Fibroblast of lung (primary cell): ENCODE results near the gene ARID2. TPM values are rescaled to one million over a fixed set of nuclear protein-coding genes. Genes with fewer than 3 reads are reported as not detected.

Experiments used
- DNase-seq, 2 donors: peaks; one replicate each; pipeline versions ENCODE4 v3.0.0 to v3.0.0-alpha.2; 2010; ENCODE audit warnings: low read depth in 2 of 2
- H2AFZ ChIP-seq: 2 replicates; pipeline ENCODE4 v1.5.1; 2012; ENCODE audit warnings: low read length, control low read depth, inconsistent platforms
- H3K27ac ChIP-seq: 2 replicates; pipeline ENCODE4 v1.5.1; 2011; ENCODE audit warnings: low read length, control low read depth; ENCODE audit not compliant: insufficient read depth
- H3K27me3 ChIP-seq: 2 replicates; pipeline ENCODE4 v1.5.1; 2011; ENCODE audit warnings: mild to moderate bottlenecking, low read length; ENCODE audit not compliant: control insufficient read depth, insufficient read depth
- H3K36me3 ChIP-seq: 2 replicates; pipeline ENCODE4 v1.5.1; 2011; ENCODE audit warnings: low read length; ENCODE audit not compliant: control insufficient read depth, insufficient read depth
- H3K4me1 ChIP-seq: 2 replicates; pipeline ENCODE4 v1.5.1; 2011; ENCODE audit warnings: low read length; ENCODE audit not compliant: control insufficient read depth, insufficient read depth; ENCODE audit errors: extremely low read depth
- H3K4me2 ChIP-seq: 2 replicates; pipeline ENCODE4 v1.5.1; 2011; ENCODE audit warnings: low read length, control low read depth; ENCODE audit not compliant: insufficient read depth; ENCODE audit errors: extremely low read depth
- H3K4me3 ChIP-seq, 4 experiments: fragments of 200-600 bp in 1 of 4; sonication (generic) in 1 of 4; replicated peaks in 1 of 4; 2 replicates each; pipeline ENCODE4 v1.5.1; 2011 to 2016; ENCODE audit warnings: low read length in 4 of 4, low read depth in 3 of 4, mild to moderate bottlenecking in 3 of 4, control low read depth in 2 of 4, inconsistent platforms in 1 of 4, mixed read lengths in 1 of 4; ENCODE audit not compliant: insufficient read depth in 1 of 4; ENCODE audit errors: control extremely low read depth in 1 of 4
- H3K79me2 ChIP-seq: 2 replicates; pipeline ENCODE4 v1.5.1; 2012; ENCODE audit warnings: mild to moderate bottlenecking, low read length, inconsistent platforms; ENCODE audit not compliant: control insufficient read depth, insufficient read depth
- H3K9ac ChIP-seq: 2 replicates; pipeline ENCODE4 v1.5.1; 2011; ENCODE audit warnings: mild to moderate bottlenecking, low read length, control low read depth; ENCODE audit not compliant: insufficient read depth
- H3K9me3 ChIP-seq: 2 replicates; pipeline ENCODE4 v1.5.1; 2012; ENCODE audit warnings: low read depth, low read length; ENCODE audit not compliant: control insufficient read depth, insufficient read depth
- H4K20me1 ChIP-seq: 2 replicates; pipeline ENCODE4 v1.5.1; 2011; ENCODE audit warnings: low read length; ENCODE audit not compliant: control insufficient read depth, insufficient read depth; ENCODE audit errors: extremely low read depth
- EZH2 ChIP-seq: IDR thresholded peaks from 2 replicates; pipeline ENCODE4 v1.5.1; 2012; ENCODE audit warnings: low read length, control low read depth, mild to moderate bottlenecking; ENCODE audit errors: missing control alignments
- polyA plus RNA-seq, 2 donors: library from polyadenylated mRNA; depleted of rRNA in 1 of 2; stranded (reverse) in 1 of 2; unstranded in 1 of 2; fragments of >200 nt; gene quantifications; 2 replicates each; pipeline ENCODE4 v1.2.1, GENCODE V29; 2011 to 2012; ENCODE audit warnings: missing spikeins in 1 of 2
- total RNA-seq: library from RNA; depleted of rRNA; stranded (reverse); fragments of >200 nt; gene quantifications from 2 replicates; pipeline ENCODE4 v1.2.1, GENCODE V29; 2014
- TF ChIP-seq, protein P1 (sequence below), 2 donors: IDR thresholded peaks in 1 of 2; conservative IDR thresholded peaks in 1 of 2; 1 replicate in 1 of 2; 2 replicates in 1 of 2; pipeline ENCODE4 v1.5.1; 2011 to 2012; ENCODE audit warnings: low read length in 2 of 2, control low read depth in 1 of 2, inconsistent platforms in 1 of 2, low read depth in 1 of 2, mild to moderate bottlenecking in 1 of 2

ARID2 gene
- total and polyA plus RNA-seq, 2 donors (not counting 1 experiment from before 2014, with no cell fraction given): 14.5 to 15.7 TPM

DNA sequence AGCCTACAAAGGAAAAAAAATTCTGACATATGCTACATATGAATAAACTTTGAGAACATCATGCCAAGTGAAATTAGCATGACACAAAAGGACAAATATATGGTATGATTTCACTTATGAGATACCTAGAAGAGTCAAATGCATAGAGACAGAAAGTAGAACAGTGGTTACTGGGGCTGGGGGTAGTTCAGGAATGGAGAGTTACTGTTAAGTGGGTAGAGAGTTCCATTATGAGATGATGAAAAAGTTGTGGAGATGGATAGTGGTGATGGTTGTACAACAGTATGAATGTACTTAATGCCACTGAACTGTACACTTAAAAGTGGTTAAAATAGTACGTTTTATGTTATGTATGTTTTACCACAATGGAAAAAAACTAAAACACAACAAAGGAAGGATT is 168.6 kb downstream of the ARID2 start:
- H3K4me1 ChIP-seq: no peaks in the 10 kb centered on the region
- H4K20me1 ChIP-seq: no peaks in the 10 kb centered on the region
- no peak overlapping the region for H3K4me2 ChIP-seq
- DNase-seq: no peak
- no peak overlapping the region for H3K27ac ChIP-seq
- H3K9ac ChIP-seq: no peak overlapping the region
- peaks cover 2% of the 10 kb centered on the region for H3K36me3 ChIP-seq
- no peak overlapping the region for H2AFZ ChIP-seq
- no peaks in the 10 kb centered on the region for H3K79me2 ChIP-seq
- H3K27me3 ChIP-seq: no peaks in the 10 kb centered on the region
- no peak overlapping the region for H3K4me3 ChIP-seq
- no peaks in the 10 kb centered on the region for H3K9me3 ChIP-seq
- TF ChIP-seq EZH2: no peak
- TF ChIP-seq, protein P1, sequence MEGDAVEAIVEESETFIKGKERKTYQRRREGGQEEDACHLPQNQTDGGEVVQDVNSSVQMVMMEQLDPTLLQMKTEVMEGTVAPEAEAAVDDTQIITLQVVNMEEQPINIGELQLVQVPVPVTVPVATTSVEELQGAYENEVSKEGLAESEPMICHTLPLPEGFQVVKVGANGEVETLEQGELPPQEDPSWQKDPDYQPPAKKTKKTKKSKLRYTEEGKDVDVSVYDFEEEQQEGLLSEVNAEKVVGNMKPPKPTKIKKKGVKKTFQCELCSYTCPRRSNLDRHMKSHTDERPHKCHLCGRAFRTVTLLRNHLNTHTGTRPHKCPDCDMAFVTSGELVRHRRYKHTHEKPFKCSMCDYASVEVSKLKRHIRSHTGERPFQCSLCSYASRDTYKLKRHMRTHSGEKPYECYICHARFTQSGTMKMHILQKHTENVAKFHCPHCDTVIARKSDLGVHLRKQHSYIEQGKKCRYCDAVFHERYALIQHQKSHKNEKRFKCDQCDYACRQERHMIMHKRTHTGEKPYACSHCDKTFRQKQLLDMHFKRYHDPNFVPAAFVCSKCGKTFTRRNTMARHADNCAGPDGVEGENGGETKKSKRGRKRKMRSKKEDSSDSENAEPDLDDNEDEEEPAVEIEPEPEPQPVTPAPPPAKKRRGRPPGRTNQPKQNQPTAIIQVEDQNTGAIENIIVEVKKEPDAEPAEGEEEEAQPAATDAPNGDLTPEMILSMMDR (conservative IDR thresholded peaks at IDR 0.05 in 1 of 2, IDR thresholded peaks at IDR 0.05 in 1 of 2; ENCODE audit: low read depth in 1 of 2, low read length in 2 of 2): no peak

DNA sequence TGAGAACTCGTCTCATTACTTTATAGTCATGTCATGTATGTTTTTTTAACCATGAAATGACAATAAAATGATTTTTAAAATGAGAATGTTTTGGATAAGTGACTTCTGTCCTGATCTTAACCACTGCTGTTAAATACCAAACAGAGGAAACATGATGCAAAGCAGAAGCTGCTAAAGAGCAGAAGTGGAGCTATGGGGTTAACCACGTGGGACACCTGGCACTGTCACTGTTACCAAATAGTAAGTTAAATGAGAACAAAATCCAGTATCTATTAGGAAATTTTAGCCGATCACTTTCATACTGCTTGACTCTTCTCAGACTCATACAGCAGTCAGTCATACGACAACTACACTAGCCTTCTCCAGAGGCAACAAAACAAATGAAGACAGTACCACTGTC is 178.4 kb downstream of the ARID2 start:
- Histone ChIP-seq H4K20me1 (no peaks in the 10 kb centered on the region), H3K4me2 (no peak overlapping the region), H3K4me1 (no peaks in the 10 kb centered on the region), H2AFZ (no peak overlapping the region), H3K27me3 (no peaks in the 10 kb centered on the region), H3K36me3 (no peaks in the 10 kb centered on the region), H3K27ac (no peak overlapping the region), H3K4me3 (no peak overlapping the region), H3K79me2 (no peaks in the 10 kb centered on the region), H3K9me3 (no peaks in the 10 kb centered on the region), H3K9ac (no peak overlapping the region)
- no peak for TF ChIP-seq EZH2
- no peak for DNase-seq

- no peaks in the 10 kb centered on the region for H3K27me3 ChIP-seq
- DNase-seq: peak; percentile 28 to 71
Measured at GRCh38 chr12:45909041-45909713, 179.7 kb downstream of the ARID2 start.

More at GRCh38 chr12:45909041-45909713, 179.7 kb downstream of the ARID2 start:
- no peaks in the 10 kb centered on the region for H3K9me3 ChIP-seq
- H3K4me1 ChIP-seq: peaks cover 4% of the 10 kb centered on the region
- H2AFZ ChIP-seq: no peak overlapping the region
- TF ChIP-seq, protein P1 (conservative IDR thresholded peaks at IDR 0.05 in 1 of 2, IDR thresholded peaks at IDR 0.05 in 1 of 2; ENCODE audit: low read depth in 1 of 2, low read length in 2 of 2): no peak
- H3K27ac ChIP-seq: no peak overlapping the region
- no peak overlapping the region for H3K4me2 ChIP-seq
- no peak overlapping the region for H3K9ac ChIP-seq
- no peak overlapping the region for H3K4me3 ChIP-seq
- no peaks in the 10 kb centered on the region for H3K79me2 ChIP-seq
- no peaks in the 10 kb centered on the region for H3K36me3 ChIP-seq
- H4K20me1 ChIP-seq: no peaks in the 10 kb centered on the region
